ENCODE data around the gene OTOGL.

GRCh38 chr12:80178846-80179245 is 79.5 kb downstream of the OTOGL start:
- no peak for TF ChIP-seq POLR2A (IDR thresholded peaks at IDR 0.05)
- no peak for TF ChIP-seq CTCF (IDR thresholded peaks at IDR 0.05)

All from tibial nerve (tissue), 3 donors.